ENCODE measurements around the gene SIGLEC11. TPM values are rescaled to one million over a fixed set of nuclear protein-coding genes. Genes with fewer than 3 reads are reported as not detected.

The SIGLEC11 gene
- total and polyA plus RNA-seq, 4 donors: 0.49 to 8.9 (median 3.3) TPM

GRCh38 chr19:49950956-49951526 is 9.9 kb downstream of the SIGLEC11 start:
- peaks cover 0 to 18% (median 18%) of the 10 kb centered on the region in 4 donors for H3K4me1 ChIP-seq (ENCODE audit: control insufficient read depth in 4 of 4, insufficient read depth in 4 of 4, low read length in 3 of 4)
- TF ChIP-seq EGR1 (IDR thresholded peaks at IDR 0.05; ENCODE audit: low read depth in 2 of 2): no peak
- TF ChIP-seq RXRA (IDR thresholded peaks at IDR 0.05): no peak
- TF ChIP-seq FOXA1 (IDR thresholded peaks at IDR 0.05): no peak
- TF ChIP-seq, protein P1, sequence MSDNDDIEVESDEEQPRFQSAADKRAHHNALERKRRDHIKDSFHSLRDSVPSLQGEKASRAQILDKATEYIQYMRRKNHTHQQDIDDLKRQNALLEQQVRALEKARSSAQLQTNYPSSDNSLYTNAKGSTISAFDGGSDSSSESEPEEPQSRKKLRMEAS (IDR thresholded peaks at IDR 0.05): no peak
- no peak for TF ChIP-seq GABPA (IDR thresholded peaks at IDR 0.05 in 1 of 2, conservative IDR thresholded peaks at IDR 0.05 in 1 of 2)
- no peak for TF ChIP-seq TAF1 (conservative IDR thresholded peaks at IDR 0.05)
- no peak for TF ChIP-seq NR2F2 (IDR thresholded peaks at IDR 0.05)
- TF ChIP-seq FOXA2 (IDR thresholded peaks at IDR 0.05): no peak
- TF ChIP-seq, protein P2, sequence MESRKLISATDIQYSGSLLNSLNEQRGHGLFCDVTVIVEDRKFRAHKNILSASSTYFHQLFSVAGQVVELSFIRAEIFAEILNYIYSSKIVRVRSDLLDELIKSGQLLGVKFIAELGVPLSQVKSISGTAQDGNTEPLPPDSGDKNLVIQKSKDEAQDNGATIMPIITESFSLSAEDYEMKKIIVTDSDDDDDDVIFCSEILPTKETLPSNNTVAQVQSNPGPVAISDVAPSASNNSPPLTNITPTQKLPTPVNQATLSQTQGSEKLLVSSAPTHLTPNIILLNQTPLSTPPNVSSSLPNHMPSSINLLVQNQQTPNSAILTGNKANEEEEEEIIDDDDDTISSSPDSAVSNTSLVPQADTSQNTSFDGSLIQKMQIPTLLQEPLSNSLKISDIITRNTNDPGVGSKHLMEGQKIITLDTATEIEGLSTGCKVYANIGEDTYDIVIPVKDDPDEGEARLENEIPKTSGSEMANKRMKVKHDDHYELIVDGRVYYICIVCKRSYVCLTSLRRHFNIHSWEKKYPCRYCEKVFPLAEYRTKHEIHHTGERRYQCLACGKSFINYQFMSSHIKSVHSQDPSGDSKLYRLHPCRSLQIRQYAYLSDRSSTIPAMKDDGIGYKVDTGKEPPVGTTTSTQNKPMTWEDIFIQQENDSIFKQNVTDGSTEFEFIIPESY (IDR thresholded peaks at IDR 0.05): no peak
- TF ChIP-seq HNF4A (conservative IDR thresholded peaks at IDR 0.05): no peak
- TF ChIP-seq CTCF (IDR thresholded peaks at IDR 0.05; ENCODE audit: low read depth, low read length, missing input control): no peak
- TF ChIP-seq, protein P3, sequence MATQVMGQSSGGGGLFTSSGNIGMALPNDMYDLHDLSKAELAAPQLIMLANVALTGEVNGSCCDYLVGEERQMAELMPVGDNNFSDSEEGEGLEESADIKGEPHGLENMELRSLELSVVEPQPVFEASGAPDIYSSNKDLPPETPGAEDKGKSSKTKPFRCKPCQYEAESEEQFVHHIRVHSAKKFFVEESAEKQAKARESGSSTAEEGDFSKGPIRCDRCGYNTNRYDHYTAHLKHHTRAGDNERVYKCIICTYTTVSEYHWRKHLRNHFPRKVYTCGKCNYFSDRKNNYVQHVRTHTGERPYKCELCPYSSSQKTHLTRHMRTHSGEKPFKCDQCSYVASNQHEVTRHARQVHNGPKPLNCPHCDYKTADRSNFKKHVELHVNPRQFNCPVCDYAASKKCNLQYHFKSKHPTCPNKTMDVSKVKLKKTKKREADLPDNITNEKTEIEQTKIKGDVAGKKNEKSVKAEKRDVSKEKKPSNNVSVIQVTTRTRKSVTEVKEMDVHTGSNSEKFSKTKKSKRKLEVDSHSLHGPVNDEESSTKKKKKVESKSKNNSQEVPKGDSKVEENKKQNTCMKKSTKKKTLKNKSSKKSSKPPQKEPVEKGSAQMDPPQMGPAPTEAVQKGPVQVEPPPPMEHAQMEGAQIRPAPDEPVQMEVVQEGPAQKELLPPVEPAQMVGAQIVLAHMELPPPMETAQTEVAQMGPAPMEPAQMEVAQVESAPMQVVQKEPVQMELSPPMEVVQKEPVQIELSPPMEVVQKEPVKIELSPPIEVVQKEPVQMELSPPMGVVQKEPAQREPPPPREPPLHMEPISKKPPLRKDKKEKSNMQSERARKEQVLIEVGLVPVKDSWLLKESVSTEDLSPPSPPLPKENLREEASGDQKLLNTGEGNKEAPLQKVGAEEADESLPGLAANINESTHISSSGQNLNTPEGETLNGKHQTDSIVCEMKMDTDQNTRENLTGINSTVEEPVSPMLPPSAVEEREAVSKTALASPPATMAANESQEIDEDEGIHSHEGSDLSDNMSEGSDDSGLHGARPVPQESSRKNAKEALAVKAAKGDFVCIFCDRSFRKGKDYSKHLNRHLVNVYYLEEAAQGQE (IDR thresholded peaks at IDR 0.05): no peak
- TF ChIP-seq YY1 (IDR thresholded peaks at IDR 0.05): no peak
- TF ChIP-seq SP1 (IDR thresholded peaks at IDR 0.05): no peak
- no peak for TF ChIP-seq RAD21 (IDR thresholded peaks at IDR 0.05)
- TF ChIP-seq HNF4G (IDR thresholded peaks at IDR 0.05): no peak
- TF ChIP-seq, protein P4, sequence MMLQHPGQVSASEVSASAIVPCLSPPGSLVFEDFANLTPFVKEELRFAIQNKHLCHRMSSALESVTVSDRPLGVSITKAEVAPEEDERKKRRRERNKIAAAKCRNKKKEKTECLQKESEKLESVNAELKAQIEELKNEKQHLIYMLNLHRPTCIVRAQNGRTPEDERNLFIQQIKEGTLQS (IDR thresholded peaks at IDR 0.05): no peak
- no peaks in the 10 kb centered on the region for H3K36me3 ChIP-seq (ENCODE audit: control insufficient read depth in 4 of 4, insufficient read depth in 3 of 4, low read depth in 1 of 4, low read length in 3 of 4)
- no peak overlapping the region for H3K27ac ChIP-seq (ENCODE audit: low read depth in 1 of 2, low read length in 2 of 2)
- no peaks in the 10 kb centered on the region for H3K9me3 ChIP-seq (ENCODE audit: control insufficient read depth in 4 of 4, low read length in 3 of 4)
- no peak overlapping the region for H3K4me3 ChIP-seq (ENCODE audit: low read depth in 1 of 3, low read length in 3 of 3)
- no peak overlapping the region for H3K9ac ChIP-seq (ENCODE audit: low read depth in 1 of 2, low read length in 2 of 2)
- no peak for DNase-seq (ENCODE audit: low spot score)
- 81% methylated on average over 13 of the region's 13 CpGs for WGBS
- no peaks in the 10 kb centered on the region for H3K27me3 ChIP-seq (ENCODE audit: control insufficient read depth in 4 of 4, insufficient read depth in 4 of 4, low read length in 3 of 4)

All from liver (tissue), 9 donors.